Stimulated activated CD8-positive, alpha-beta memory T cell treated with anti-CD3 and anti-CD28 coated beads, Interleukin-4, amount 100 ng/mL, for 24 hours (primary cell): ENCODE results near the gene LITAF.
"Not testable (repeated sequence)": the region's sequence is repeated elsewhere in the genome, so short reads cannot be mapped to it uniquely, and the experiment has no call there.

ENCODE experiments used
- DNase-seq: peaks from one replicate; pipeline ENCODE4 v3.0.0-alpha.2; 2020; ENCODE audit warnings: low read depth

LITAF gene

DNA sequence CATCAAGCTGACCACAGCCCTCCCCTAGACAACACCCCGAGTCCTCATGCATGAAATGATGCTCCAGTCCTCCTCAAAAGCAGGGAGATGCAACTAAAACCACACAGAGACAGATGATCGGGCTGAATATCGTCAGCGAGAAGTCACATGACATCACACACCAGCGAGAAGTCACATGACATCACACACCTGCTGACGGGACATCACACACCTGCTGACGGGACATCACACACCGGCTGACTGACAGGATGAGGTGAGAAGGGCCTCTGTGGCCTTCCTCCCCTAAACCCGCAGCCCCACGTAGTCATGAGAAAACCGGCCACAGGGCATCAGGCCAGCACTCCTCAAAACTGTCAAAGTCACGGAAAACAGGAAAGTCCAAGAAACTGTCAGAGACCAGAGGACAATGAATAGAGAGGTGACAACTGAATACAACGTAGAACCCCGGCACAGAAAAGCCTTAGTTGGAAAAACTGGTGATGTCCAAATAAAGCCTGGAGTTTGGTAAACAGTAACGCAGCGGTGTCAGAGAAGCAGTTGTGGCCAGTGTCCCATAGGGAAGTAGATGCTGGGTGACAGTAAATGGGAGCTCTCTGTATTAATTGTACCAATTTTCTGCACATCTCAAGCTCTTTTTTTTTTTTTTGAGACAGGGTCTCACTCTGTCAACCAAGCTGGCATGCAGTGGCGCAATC is 14.3 kb downstream of the LITAF start:
- peak; percentile 48 for DNase-seq

- no peak for DNase-seq
Measured at GRCh38 chr16:11571549-11571948, 15.2 kb downstream of the LITAF start.

DNA sequence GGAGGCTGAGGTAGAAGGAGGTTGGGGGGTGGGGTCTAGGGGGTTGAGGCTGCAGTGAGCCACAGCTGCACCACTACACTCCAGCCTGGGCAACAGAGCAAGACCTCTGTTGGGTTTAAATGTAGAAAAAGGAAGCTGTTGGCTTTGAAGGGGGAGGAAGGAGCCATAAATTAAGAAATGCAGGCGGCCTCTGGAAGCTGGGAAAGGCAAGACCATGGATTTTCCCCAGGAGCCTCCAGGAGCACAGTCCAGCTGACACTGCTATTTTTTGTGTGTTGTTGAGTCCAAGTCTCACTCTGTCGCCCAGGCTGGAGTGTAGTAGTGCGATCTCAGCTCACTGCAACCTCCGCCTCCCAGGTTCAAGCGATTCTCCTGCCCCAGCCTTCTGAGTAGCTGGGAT is 15.9 kb downstream of the LITAF start:
- no peak for DNase-seq

GRCh38 chr16:11570258-11570657 is 16.5 kb downstream of the LITAF start:
- DNase-seq: no peak

DNA sequence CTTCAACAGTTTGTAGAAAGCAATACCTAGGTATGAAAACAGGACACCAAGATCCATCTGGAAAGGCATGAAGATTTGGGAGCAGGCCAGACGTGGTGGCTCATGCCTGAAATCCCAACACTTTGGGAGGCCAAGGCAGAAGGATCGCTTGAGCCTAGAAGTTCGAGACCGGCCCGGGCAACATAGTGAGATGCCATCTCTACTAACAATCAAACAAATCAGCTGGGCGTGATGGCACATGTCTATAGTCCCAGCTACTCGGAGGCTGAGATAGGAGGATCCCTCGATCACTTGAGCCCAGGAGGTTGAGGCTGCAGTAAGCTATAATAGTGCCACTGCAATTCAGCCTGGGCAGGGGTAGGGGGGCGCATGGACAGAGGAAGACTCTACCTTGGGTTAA is 20.3 kb downstream of the LITAF start:
- DNase-seq: no peak

DNA sequence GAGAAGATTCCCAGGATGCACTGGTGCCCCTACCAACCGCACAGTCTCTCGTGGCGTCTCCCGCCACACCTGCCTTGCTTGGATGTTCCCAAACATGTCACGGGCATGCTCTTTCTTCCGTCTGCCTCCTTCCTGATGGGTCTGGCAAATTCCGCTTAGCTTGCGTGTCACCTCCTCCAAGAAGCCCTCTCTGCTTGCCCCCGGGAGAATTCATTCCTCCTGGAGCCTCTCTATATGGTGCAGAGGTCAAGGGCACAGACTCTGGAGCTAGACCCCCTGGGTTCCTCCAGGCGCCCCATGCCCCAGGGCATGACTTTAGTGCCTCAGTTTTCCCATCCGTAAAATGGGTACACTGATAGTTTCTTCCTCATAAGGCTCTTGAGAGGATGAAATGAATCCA is 21.1 kb downstream of the LITAF start:
- DNase-seq: no peak

DNA sequence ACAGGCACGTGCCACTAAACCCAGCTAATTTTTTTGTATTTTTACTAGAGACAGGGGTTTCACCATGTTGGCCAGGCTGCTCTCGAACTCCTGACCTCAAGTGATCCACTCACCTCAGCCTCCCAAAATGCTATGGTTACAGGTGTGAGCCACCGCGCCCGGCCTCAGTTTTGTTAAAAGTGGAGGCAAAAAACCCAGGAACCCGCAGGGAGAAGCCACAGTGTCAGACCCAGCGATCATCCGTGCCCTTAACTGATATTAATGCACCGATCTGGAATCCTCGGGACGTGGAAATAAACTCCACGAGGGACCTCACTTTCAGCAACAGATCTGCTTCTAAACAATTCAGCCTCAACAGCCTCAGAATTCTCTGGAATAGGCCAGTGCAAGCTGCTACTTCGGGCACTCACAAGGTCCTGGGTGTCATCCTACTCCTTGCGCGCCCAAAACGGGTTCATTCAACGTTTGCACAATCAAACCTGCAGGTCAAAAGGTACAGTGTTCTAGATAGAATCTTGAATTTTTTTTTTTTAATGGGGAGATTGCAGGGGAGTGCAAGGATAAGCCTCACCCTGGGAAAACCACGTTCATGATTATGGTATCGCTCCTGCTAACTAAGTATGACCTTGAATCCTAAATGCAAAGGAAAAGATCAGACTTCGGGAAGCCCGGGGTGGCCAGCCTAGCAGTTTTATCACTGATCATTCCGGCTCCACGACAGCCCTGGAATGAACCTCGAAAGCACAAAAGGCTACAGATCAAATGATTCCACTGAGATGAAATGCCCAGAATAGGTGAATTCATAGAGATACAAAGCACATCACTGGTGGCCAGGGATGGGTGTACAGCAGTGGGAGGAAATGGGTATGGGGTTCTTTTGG is 22.4 kb downstream of the LITAF start:
- no peak for DNase-seq

DNA sequence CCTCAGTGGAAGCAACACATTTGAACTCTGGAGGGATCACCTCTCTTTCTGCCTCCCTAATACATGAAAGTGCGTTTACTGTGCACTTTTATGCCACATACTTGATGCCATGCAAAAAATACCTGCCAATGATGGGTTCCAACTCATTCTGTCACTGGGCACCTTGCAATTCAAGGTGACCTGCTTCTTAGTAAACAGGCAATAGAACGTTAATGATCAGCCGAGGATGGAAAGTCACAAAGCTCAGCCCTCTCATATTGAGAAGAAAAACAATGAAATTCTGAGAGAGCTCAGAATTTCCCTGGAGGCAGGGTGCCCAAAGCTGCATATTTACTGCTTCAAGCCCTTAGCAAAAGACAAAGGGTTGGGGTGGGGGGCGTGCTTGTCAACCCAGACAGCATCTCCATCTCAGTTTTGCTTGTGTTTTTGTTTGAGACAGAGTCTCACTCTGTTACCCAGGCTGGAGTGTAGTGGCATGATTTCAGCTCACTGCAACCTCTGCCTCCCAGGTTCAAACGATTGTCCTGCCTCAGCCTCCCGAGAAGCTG is 23.2 kb downstream of the LITAF start:
- no peak for DNase-seq

DNA sequence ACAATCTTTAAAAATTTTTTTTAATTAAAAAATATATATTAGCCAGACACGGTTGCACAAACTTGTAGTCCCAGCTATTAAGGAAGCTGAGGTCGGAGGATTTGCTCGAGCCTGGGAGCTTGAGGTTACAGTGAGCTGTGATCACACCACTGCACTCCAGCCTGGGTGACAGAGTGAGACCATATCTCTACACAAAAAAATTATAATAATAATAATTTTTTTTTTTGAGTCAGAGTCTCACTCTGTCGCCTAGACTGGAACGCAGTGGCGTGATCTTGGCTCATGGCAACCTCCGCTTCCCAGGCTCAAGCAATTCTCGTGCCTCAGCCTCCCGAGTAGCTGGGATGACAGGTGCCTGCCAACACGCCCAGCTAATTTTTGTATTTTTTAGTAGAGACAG is 23.8 kb downstream of the LITAF start:
- no peak for DNase-seq

- no peak for DNase-seq
Measured at GRCh38 chr16:11562411-11562810, 24.3 kb downstream of the LITAF start.

GRCh38 chr16:11561856-11562255 is 24.9 kb downstream of the LITAF start:
- no peak for DNase-seq

DNA sequence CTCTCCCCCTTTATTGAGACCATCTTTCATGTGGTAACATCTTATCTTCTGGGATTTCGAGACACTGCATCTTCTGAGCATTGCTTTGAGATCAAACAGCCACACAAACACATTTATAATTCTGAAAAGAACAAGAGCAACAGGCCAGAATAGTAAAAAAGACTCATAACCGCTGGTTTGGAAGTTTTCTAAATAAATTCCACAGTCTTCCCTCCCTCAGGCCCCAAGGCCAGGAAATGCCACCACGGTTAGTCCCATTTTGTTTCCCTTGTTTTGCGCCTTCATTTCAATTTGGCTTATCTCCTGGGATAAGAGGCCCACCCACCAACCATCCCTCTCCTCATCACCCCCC is 25.3 kb downstream of the LITAF start:
- no peak for DNase-seq

DNA sequence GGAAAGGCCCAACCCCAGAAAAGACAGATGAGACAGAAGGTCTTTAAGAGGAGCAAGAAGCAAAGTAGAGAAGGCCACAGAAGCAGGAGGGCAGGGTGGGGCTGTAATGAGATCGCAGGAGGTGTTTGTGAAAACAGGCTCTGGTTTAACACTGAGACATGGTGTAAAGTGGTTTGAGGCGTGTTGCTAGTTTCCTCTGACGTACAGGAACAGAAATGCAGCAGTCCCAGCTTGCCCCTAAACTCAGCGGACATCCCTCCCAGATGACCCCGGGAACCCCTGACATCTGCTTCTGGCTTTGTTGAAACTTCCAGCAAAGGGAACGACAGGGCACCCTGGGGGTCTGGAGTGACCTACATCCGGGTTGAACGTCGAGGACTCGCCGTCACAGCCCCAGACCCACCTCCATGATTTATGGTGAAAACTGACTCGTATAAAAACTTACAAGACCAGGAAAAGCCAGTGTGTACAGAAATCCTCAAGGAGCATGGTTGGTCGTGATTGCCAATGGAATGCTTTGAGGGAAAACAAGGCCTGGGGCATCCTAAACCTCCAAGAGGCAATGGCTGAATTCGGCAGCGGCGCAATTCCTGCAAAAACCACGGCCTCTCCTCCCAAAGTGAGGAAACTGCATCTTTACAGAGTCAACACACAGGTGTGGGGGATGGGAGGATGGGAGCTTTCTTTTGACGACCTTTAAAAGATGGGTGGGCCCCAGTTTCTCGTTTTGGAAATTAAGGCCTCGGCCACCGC is 25.8 kb downstream of the LITAF start:
- DNase-seq: peak; percentile 34

DNA sequence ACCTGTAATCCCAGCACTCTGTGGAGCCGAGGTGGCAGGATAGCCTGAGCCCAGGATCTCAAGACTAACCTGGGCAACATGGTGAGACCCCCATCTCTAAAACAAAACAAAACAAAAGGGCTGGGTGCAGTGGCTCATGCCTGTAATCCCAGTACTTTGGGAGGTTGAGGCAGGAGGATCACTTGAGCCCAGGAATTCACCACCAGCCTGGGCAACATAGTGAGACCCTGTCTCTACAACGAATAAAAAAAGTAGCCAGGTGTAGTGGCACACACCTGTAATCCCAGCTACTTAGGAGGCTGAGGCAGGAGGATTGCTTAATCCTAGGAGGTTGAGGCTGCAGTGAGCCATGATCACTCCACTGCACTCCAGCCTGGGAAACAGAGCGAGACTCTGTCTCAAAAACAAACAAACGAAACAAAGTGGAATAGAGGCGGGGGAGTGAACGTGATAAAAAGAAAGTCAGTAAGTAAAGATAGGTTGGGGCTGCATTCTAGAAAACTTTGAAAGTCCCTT is 28.4 kb downstream of the LITAF start:
- not testable (repeated sequence) for DNase-seq

- DNase-seq: no peak
Measured at GRCh38 chr16:11557801-11558200, 28.9 kb downstream of the LITAF start.

DNA sequence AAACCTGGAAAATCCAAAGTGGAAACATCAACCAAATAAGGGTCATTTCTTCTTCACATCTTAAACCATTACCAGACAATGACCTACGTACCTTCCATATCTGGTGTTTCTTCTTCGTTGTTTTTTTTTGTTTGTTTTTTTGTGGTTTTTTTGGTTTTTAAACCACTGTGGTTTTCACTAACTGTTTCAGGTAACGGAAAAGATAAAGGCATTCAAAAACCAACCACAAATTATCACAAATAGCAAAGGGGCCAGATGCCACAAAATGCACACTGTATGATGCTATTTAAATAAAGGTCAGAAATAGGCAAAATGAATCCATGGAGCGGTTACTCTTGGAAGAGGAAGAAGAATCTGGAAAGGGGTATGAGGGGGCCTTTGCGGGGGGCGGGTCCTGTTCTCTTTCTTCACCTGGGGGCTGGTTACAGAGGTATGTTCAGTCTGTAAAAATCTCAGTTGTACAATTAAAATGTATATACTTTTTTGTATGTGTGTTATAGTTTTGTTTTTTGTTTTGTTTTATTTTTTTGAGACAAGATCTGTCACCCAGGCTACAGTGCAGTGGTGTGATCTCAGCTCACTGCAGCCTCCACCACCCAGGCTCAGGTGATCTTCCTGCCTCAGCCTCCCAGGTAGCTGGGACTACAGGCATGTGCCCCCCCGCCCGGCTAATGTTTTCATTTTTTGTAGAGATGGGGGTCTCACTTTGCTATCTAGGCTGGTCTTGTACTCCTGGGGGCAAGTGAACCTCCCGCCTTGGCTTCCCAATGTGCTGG is 29.6 kb downstream of the LITAF start:
- DNase-seq: no peak

GRCh38 chr16:11556214-11556819 is 30.4 kb downstream of the LITAF start:
- no peak for DNase-seq

DNA sequence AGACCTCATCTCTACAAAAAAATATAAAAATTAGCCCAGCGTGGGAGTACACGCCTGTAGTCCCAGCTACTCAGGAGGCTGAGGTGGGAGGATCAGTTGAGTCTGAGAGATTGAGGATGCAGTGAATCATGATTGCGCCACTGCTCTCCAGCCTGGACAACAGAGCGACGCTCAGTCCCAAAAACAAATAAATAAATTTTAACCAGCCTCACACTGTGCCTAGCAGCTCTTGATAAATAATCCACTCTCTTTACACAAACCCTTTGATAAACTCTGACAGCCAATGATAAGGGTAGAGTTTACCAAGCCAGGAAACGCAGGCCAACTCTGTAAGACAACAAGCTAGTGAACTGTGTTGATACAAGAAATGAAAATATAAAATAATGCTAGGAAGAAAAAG is 32.7 kb downstream of the LITAF start:
- no peak for DNase-seq

- DNase-seq: no peak
Measured at GRCh38 chr16:11553371-11553770, 33.3 kb downstream of the LITAF start.

- DNase-seq: no peak
Measured at GRCh38 chr16:11552440-11552839, 34.3 kb downstream of the LITAF start.

DNA sequence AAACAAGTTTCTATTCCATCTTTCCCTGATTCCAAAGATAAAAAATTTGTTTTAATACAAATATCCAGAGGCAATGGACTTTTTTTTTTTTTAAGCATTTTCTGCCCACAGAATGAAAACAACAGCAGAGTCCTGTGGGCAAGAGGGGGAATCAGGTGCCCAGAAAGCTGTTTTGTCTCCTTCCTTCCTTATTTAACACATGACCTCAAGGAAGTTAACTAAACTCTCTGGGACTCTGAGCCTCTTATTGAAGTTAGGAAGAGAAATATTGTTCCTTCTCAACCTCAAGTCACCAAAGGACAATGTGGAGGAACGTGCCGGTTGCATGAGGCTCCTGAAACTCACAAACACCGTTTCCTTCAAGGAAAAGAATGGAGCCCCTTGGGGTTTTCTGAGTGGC is 34.9 kb downstream of the LITAF start:
- no peak for DNase-seq
